GM23338 (cell line): Measurements from ENCODE around the gene APH1B. TPM values are rescaled to one million over a fixed set of nuclear protein-coding genes. Genes with fewer than 3 reads are reported as not detected.

Experiments used
- ATAC-seq: fragments of 200-7000 bp; cut with Tn5 transposase; 3 replicates; pipeline ENCODE4 v1.9.1; 2020
- DNase-seq: peaks from one replicate; pipeline ENCODE4 v3.0.0-alpha.2; 2015; ENCODE audit warnings: low spot score
- H2AFZ ChIP-seq: fragments of 200-600 bp; sonication (generic); 2 replicates; pipeline ENCODE4 v1.8.0; 2016; ENCODE audit warnings: antibody characterized with exemption, mild to moderate bottlenecking, moderate library complexity
- H3F3A ChIP-seq: fragments of 200-600 bp; sonication (generic); replicated peaks from 2 replicates; pipeline ENCODE4 v1.8.0; 2017; ENCODE audit warnings: antibody characterized with exemption, mixed run types, low read depth
- H3K27ac ChIP-seq: fragments of 200-600 bp; sonication (generic); 2 replicates; pipeline ENCODE4 v1.6.1; 2016; ENCODE audit warnings: low read depth
- H3K27me3 ChIP-seq: fragments of 200-600 bp; sonication (generic); 2 replicates; pipeline ENCODE4 v1.8.0; 2016; ENCODE audit warnings: mild to moderate bottlenecking, mixed run types, moderate library complexity; ENCODE audit not compliant: insufficient read depth
- H3K36me3 ChIP-seq: fragments of 200-600 bp; sonication (generic); 2 replicates; pipeline ENCODE4 v1.8.0; 2016; ENCODE audit warnings: mild to moderate bottlenecking; ENCODE audit not compliant: insufficient read depth
- H3K4me1 ChIP-seq: fragments of 200-600 bp; sonication (generic); 2 replicates; pipeline ENCODE4 v1.8.0; 2016; ENCODE audit warnings: mild to moderate bottlenecking, moderate library complexity; ENCODE audit not compliant: insufficient read depth
- H3K4me2 ChIP-seq: fragments of 200-600 bp; sonication (generic); 2 replicates; pipeline ENCODE4 v1.7.1; 2017; ENCODE audit warnings: mixed run types
- H3K4me3 ChIP-seq: fragments of 200-600 bp; sonication (generic); 2 replicates; pipeline ENCODE4 v1.6.1; 2016; ENCODE audit warnings: mixed run types
- H3K79me2 ChIP-seq: fragments of 200-600 bp; sonication (generic); replicated peaks from 2 replicates; pipeline ENCODE4 v1.8.0; 2017; ENCODE audit warnings: mild to moderate bottlenecking; ENCODE audit not compliant: insufficient read depth
- H3K9me2 ChIP-seq: fragments of 200-600 bp; sonication (generic); 2 replicates; pipeline ENCODE4 v1.8.0; 2017; ENCODE audit not compliant: insufficient read depth
- H4K20me1 ChIP-seq: fragments of 200-600 bp; sonication (generic); replicated peaks from 2 replicates; pipeline ENCODE4 v1.8.0; 2017; ENCODE audit warnings: mild to moderate bottlenecking; ENCODE audit not compliant: insufficient read depth
- H3K27ac Mint-ChIP-seq: 2 replicates; pipeline ENCODE4 v1.8.0; 2020; ENCODE audit warnings: inconsistent platforms, mild to moderate bottlenecking, moderate library complexity, mixed read lengths
- H3K27me3 Mint-ChIP-seq: 3 replicates; pipeline ENCODE4 v1.8.0; 2022; ENCODE audit warnings: low read depth, mild to moderate bottlenecking, moderate library complexity, mixed read lengths, inconsistent platforms; ENCODE audit not compliant: insufficient read depth, poor library complexity
- H3K36me3 Mint-ChIP-seq: 3 replicates; pipeline ENCODE4 v1.8.0; 2021; ENCODE audit warnings: low read depth, mild to moderate bottlenecking, inconsistent platforms, moderate library complexity, mixed read lengths
- H3K4me1 Mint-ChIP-seq: 3 replicates; pipeline ENCODE4 v1.8.0; 2020; ENCODE audit warnings: mild to moderate bottlenecking, inconsistent platforms, mixed read lengths
- H3K4me3 Mint-ChIP-seq: 3 replicates; pipeline ENCODE4 v1.8.0; 2021; ENCODE audit warnings: moderate library complexity, mild to moderate bottlenecking, inconsistent platforms, mixed read lengths
- H3K9me3 Mint-ChIP-seq: 3 replicates; pipeline ENCODE4 v1.8.0; 2020; ENCODE audit warnings: moderate library complexity, mild to moderate bottlenecking, inconsistent platforms, mixed read lengths
- CREB1 ChIP-seq: fragments of 250-450 bp; sonication (Bioruptor Pico); IDR thresholded peaks from 2 replicates; pipeline ENCODE4 v1.5.0; 2020; ENCODE audit warnings: low read depth, mild to moderate bottlenecking, moderate library complexity
- EZH2 ChIP-seq: fragments of 200-600 bp; sonication (generic); IDR thresholded peaks from one replicate; pipeline ENCODE4 v1.8.0; 2017; ENCODE audit warnings: antibody characterized with exemption, mild to moderate bottlenecking, low read depth; ENCODE audit not compliant: unreplicated experiment
- EZH2phosphoT487 ChIP-seq: fragments of 200-600 bp; sonication (generic); IDR thresholded peaks from one replicate; pipeline ENCODE4 v1.8.1; 2018; ENCODE audit warnings: antibody characterized with exemption; ENCODE audit not compliant: unreplicated experiment
- JUNB ChIP-seq: IDR thresholded peaks from one replicate; pipeline ENCODE4 v1.6.1; 2016; ENCODE audit warnings: antibody characterized with exemption; ENCODE audit not compliant: unreplicated experiment
- NANOG ChIP-seq: IDR thresholded peaks from 2 replicates; pipeline ENCODE4 v1.6.1; 2016; ENCODE audit warnings: antibody characterized with exemption, borderline replicate concordance
- POLR2AphosphoS5 ChIP-seq: IDR thresholded peaks from 2 replicates; pipeline ENCODE4 v1.6.1; 2016; ENCODE audit warnings: antibody characterized with exemption, low read depth
- STAT1 ChIP-seq: IDR thresholded peaks from one replicate; pipeline ENCODE4 v1.6.1; 2016; ENCODE audit warnings: antibody characterized with exemption; ENCODE audit not compliant: unreplicated experiment
- ZNF114 ChIP-seq: fragments of 250-450 bp; sonication (Bioruptor Pico); IDR thresholded peaks from 2 replicates; pipeline ENCODE4 v1.5.0; 2020; ENCODE audit warnings: mild to moderate bottlenecking, moderate library complexity
- ZNF331 ChIP-seq: fragments of 250-450 bp; sonication (Bioruptor Pico); IDR thresholded peaks from 2 replicates; pipeline ENCODE4 v1.5.0; 2020; ENCODE audit warnings: low read depth, mild to moderate bottlenecking, moderate library complexity
- polyA plus RNA-seq: library from polyadenylated mRNA; unstranded; fragments of >200 nt; fragmentation: Nextera tagmentation; extraction: Ambion mirVana; gene quantifications from 2 replicates; pipeline ENCODE4 v1.2.1, GENCODE V29; 2016
- total RNA-seq: library from RNA; depleted of rRNA; stranded (reverse); fragments of >200 nt; shearing (Covaris generic); gene quantifications from 2 replicates; pipeline ENCODE4 v1.2.3, GENCODE V29; 2014
- TF ChIP-seq, protein P1 (sequence below): IDR thresholded peaks from 2 replicates; pipeline ENCODE4 v1.6.1; 2016; ENCODE audit warnings: antibody characterized with exemption
- TF ChIP-seq, protein P2 (sequence below): fragments of 250-450 bp; sonication (Bioruptor Pico); IDR thresholded peaks from 2 replicates; pipeline ENCODE4 v1.5.0; 2020; ENCODE audit warnings: mild to moderate bottlenecking, moderate library complexity
- TF ChIP-seq, protein P3 (sequence below), 2 experiments: fragments of 200-600 bp in 1 of 2; sonication (generic) in 1 of 2; conservative IDR thresholded peaks; 2 replicates each; pipeline versions ENCODE4 v1.5.1 to v1.6.1; 2016 to 2017; ENCODE audit warnings: antibody characterized with exemption in 2 of 2, low read depth in 2 of 2, mild to moderate bottlenecking in 2 of 2, moderate library complexity in 1 of 2
- TF ChIP-seq, protein P4 (sequence below): IDR thresholded peaks from one replicate; pipeline ENCODE4 v1.6.1; 2018; ENCODE audit warnings: antibody characterized with exemption; ENCODE audit not compliant: unreplicated experiment

Gene APH1B
- total and polyA plus RNA-seq, 2 experiments from 2014 or later = 14.3 to 24.4 TPM

DNA sequence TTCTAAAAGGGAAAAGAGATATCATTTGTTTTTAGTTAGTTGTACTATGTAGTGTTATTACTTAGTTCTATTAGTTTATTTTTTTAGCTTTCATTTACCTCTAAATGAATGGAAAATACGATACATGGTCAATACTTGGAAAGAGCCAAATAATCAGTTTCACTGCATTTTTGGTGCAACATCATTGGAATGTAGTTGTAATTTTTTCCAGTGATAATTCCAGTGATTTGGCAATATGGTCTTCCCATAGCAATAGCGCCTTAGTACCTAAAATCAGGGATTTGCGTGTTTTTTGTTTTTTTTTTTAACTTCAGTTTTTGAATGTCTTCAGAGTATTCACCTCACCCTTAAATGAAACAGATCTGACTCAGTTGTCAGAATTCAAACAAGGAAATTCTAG is 46.2 kb upstream of the APH1B start:
- no peak overlapping the region for H3K4me3 Mint-ChIP-seq
- Histone ChIP-seq H3F3A (no peaks in the 10 kb centered on the region), H3K36me3 (no peaks in the 10 kb centered on the region), H3K79me2 (peaks cover 8% of the 10 kb centered on the region; the same call in 1 of the 2 replicates), H3K4me3 (no peak overlapping the region), H3K4me1 (no peaks in the 10 kb centered on the region; the same call in 1 of the 2 replicates), H3K27me3 (no peaks in the 10 kb centered on the region), H2AFZ (no peak overlapping the region), H3K4me2 (no peak overlapping the region), H3K9me2 (no peaks in the 10 kb centered on the region), H4K20me1 (peaks cover 5% of the 10 kb centered on the region; the same call in 1 of the 2 replicates), H3K27ac (no peak overlapping the region)
- no peaks in the 10 kb centered on the region for H3K36me3 Mint-ChIP-seq
- no peaks in the 10 kb centered on the region for H3K9me3 Mint-ChIP-seq
- no peaks in the 10 kb centered on the region for H3K27me3 Mint-ChIP-seq
- peaks cover 9% of the 10 kb centered on the region; the same call in 2 of the 3 replicates for H3K4me1 Mint-ChIP-seq
- no peak for ATAC-seq
- H3K27ac Mint-ChIP-seq = no peak overlapping the region
- TF ChIP-seq NANOG (no peak), STAT1 (no peak), CREB1 (CRISPR knock-in tag) (no peak), EZH2phosphoT487 (no peak), JUNB (no peak), ZNF331 (CRISPR knock-in tag) (no peak), ZNF114 (CRISPR knock-in tag) (no peak), EZH2 (no peak), POLR2AphosphoS5 (no peak)
- TF ChIP-seq, protein P1, sequence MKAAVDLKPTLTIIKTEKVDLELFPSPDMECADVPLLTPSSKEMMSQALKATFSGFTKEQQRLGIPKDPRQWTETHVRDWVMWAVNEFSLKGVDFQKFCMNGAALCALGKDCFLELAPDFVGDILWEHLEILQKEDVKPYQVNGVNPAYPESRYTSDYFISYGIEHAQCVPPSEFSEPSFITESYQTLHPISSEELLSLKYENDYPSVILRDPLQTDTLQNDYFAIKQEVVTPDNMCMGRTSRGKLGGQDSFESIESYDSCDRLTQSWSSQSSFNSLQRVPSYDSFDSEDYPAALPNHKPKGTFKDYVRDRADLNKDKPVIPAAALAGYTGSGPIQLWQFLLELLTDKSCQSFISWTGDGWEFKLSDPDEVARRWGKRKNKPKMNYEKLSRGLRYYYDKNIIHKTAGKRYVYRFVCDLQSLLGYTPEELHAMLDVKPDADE = no peak
- TF ChIP-seq, protein P2, sequence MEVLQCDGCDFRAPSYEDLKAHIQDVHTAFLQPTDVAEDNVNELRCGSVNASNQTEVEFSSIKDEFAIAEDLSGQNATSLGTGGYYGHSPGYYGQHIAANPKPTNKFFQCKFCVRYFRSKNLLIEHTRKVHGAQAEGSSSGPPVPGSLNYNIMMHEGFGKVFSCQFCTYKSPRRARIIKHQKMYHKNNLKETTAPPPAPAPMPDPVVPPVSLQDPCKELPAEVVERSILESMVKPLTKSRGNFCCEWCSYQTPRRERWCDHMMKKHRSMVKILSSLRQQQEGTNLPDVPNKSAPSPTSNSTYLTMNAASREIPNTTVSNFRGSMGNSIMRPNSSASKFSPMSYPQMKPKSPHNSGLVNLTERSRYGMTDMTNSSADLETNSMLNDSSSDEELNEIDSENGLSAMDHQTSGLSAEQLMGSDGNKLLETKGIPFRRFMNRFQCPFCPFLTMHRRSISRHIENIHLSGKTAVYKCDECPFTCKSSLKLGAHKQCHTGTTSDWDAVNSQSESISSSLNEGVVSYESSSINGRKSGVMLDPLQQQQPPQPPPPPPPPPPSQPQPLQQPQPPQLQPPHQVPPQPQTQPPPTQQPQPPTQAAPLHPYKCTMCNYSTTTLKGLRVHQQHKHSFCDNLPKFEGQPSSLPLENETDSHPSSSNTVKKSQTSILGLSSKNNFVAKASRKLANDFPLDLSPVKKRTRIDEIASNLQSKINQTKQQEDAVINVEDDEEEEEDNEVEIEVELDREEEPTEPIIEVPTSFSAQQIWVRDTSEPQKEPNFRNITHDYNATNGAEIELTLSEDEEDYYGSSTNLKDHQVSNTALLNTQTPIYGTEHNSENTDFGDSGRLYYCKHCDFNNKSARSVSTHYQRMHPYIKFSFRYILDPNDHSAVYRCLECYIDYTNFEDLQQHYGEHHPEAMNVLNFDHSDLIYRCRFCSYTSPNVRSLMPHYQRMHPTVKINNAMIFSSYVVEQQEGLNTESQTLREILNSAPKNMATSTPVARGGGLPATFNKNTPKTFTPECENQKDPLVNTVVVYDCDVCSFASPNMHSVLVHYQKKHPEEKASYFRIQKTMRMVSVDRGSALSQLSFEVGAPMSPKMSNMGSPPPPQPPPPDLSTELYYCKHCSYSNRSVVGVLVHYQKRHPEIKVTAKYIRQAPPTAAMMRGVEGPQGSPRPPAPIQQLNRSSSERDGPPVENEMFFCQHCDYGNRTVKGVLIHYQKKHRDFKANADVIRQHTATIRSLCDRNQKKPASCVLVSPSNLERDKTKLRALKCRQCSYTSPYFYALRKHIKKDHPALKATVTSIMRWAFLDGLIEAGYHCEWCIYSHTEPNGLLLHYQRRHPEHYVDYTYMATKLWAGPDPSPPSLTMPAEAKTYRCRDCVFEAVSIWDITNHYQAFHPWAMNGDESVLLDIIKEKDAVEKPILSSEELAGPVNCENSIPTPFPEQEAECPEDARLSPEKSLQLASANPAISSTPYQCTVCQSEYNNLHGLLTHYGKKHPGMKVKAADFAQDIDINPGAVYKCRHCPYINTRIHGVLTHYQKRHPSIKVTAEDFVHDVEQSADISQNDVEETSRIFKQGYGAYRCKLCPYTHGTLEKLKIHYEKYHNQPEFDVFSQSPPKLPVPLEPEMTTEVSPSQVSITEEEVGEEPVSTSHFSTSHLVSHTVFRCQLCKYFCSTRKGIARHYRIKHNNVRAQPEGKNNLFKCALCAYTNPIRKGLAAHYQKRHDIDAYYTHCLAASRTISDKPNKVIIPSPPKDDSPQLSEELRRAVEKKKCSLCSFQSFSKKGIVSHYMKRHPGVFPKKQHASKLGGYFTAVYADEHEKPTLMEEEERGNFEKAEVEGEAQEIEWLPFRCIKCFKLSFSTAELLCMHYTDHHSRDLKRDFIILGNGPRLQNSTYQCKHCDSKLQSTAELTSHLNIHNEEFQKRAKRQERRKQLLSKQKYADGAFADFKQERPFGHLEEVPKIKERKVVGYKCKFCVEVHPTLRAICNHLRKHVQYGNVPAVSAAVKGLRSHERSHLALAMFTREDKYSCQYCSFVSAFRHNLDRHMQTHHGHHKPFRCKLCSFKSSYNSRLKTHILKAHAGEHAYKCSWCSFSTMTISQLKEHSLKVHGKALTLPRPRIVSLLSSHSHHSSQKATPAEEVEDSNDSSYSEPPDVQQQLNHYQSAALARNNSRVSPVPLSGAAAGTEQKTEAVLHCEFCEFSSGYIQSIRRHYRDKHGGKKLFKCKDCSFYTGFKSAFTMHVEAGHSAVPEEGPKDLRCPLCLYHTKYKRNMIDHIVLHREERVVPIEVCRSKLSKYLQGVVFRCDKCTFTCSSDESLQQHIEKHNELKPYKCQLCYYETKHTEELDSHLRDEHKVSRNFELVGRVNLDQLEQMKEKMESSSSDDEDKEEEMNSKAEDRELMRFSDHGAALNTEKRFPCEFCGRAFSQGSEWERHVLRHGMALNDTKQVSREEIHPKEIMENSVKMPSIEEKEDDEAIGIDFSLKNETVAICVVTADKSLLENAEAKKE (CRISPR knock-in tag) = no peak
- TF ChIP-seq, protein P3, sequence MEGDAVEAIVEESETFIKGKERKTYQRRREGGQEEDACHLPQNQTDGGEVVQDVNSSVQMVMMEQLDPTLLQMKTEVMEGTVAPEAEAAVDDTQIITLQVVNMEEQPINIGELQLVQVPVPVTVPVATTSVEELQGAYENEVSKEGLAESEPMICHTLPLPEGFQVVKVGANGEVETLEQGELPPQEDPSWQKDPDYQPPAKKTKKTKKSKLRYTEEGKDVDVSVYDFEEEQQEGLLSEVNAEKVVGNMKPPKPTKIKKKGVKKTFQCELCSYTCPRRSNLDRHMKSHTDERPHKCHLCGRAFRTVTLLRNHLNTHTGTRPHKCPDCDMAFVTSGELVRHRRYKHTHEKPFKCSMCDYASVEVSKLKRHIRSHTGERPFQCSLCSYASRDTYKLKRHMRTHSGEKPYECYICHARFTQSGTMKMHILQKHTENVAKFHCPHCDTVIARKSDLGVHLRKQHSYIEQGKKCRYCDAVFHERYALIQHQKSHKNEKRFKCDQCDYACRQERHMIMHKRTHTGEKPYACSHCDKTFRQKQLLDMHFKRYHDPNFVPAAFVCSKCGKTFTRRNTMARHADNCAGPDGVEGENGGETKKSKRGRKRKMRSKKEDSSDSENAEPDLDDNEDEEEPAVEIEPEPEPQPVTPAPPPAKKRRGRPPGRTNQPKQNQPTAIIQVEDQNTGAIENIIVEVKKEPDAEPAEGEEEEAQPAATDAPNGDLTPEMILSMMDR (conservative IDR thresholded peaks at IDR 0.05; ENCODE audit: low read depth in 2 of 2) = no peak
- TF ChIP-seq, protein P4, sequence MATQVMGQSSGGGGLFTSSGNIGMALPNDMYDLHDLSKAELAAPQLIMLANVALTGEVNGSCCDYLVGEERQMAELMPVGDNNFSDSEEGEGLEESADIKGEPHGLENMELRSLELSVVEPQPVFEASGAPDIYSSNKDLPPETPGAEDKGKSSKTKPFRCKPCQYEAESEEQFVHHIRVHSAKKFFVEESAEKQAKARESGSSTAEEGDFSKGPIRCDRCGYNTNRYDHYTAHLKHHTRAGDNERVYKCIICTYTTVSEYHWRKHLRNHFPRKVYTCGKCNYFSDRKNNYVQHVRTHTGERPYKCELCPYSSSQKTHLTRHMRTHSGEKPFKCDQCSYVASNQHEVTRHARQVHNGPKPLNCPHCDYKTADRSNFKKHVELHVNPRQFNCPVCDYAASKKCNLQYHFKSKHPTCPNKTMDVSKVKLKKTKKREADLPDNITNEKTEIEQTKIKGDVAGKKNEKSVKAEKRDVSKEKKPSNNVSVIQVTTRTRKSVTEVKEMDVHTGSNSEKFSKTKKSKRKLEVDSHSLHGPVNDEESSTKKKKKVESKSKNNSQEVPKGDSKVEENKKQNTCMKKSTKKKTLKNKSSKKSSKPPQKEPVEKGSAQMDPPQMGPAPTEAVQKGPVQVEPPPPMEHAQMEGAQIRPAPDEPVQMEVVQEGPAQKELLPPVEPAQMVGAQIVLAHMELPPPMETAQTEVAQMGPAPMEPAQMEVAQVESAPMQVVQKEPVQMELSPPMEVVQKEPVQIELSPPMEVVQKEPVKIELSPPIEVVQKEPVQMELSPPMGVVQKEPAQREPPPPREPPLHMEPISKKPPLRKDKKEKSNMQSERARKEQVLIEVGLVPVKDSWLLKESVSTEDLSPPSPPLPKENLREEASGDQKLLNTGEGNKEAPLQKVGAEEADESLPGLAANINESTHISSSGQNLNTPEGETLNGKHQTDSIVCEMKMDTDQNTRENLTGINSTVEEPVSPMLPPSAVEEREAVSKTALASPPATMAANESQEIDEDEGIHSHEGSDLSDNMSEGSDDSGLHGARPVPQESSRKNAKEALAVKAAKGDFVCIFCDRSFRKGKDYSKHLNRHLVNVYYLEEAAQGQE = no peak
- DNase-seq = no peak
